ENCODE results near the gene WDFY1. TPM values are rescaled to one million over a fixed set of nuclear protein-coding genes. Genes with fewer than 3 reads are reported as not detected.

WDFY1 gene
- total RNA-seq, 1 donor from 2014 or later = 77.0 TPM

DNA sequence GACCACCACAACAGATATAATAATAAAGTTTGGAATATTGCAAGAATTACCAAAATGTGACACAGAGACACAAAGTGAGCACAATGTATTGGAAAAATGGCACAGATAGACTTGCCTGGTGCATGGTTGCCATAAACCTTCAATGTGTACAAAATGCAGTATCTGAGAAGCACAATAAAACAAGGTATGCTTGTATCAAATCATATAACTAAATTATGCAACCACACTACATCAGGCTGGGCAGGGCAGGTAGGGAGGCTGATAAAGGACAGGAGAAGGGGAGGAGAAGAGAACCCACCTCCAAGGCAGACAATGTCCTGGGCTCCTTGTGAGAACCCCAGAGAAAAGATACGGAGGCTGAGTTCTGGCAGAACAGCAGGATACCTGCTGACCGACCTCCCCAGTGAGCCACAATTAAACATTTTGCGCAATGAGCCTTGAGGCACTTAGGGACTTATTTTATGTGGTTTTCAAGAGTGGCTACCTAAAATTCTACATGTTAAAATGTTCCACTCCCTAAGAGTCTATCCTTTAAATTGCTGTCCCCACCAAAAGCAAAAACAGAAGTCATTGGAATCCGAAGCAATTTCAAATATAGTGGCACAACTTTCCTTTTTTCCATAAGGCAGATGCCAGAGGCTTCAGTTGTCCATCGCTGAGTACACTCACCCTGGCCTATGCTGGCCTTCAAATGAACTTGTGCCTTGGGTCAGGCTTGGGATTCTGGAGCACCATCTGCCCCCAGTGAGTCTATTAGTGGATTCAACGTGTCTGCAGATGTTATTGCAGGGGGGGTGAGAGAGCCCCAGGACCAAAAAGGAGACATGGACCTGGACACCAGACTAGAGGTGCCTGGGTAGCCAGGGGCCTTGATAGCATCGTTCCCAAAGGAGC, 16.8 kb downstream of the WDFY1 start:
- TF ChIP-seq CTCF (IDR thresholded peaks at IDR 0.05) = no peak
- ChIA-PET POLR2A (no interaction called here), CTCF (no interaction called here)
- H3K27me3 Mint-ChIP-seq = no peaks in the 10 kb centered on the region
- H3K4me1 Mint-ChIP-seq = peaks cover 51% of the 10 kb centered on the region
- no peak overlapping the region for H3K27ac Mint-ChIP-seq
- DNase-seq = no peak
- H3K36me3 Mint-ChIP-seq (ENCODE audit: low read depth) = peaks cover 38% of the 10 kb centered on the region
- no peaks in the 10 kb centered on the region for H3K9me3 Mint-ChIP-seq
- ATAC-seq (ENCODE audit: low read depth) = no peak
- intact Hi-C loops (cut with micrococcal nuclease) = loop anchor here (2.0 kb wide), 1 partner anchor 14 kb away; no protein-coding TSS in a partner anchor
- H3K4me3 Mint-ChIP-seq = no peak overlapping the region

DNA sequence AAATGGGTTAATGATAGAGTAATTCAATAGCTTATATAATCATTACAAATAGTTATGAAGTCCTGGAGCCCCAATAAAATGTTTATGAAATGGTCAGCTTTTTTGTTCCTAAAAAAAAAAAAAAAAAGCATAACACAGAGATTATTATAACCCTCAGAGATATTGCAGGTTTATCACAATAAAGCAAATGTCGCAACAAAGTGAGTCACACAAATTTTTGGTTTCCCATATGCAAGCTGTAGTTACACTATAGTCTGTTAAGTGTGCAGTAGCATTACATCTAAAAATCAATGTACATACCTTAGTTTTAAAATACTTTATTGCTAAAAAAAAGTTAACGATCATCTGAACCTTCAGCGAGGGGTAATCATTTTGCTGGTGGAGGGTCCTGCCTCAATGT, 20.0 kb downstream of the WDFY1 start:
- no peak for TF ChIP-seq CTCF (IDR thresholded peaks at IDR 0.05)
- Mint-ChIP-seq H3K27ac (no peak overlapping the region), H3K4me3 (no peak overlapping the region), H3K4me1 (peaks cover 45% of the 10 kb centered on the region), H3K36me3 (ENCODE audit: low read depth) (peaks cover 50% of the 10 kb centered on the region), H3K27me3 (no peaks in the 10 kb centered on the region), H3K9me3 (no peaks in the 10 kb centered on the region)
- no peak for ATAC-seq (ENCODE audit: low read depth)
- intact Hi-C loops (cut with micrococcal nuclease) = no loop called here
- POLR2A ChIA-PET = no interaction called here
- no peak for DNase-seq
- CTCF ChIA-PET = interaction anchor here (1.9 kb wide), 1 partner anchor 45 kb away, joined by 4 read pairs; no protein-coding TSS in a partner anchor

- no peak for TF ChIP-seq CTCF (IDR thresholded peaks at IDR 0.05)
- H3K36me3 Mint-ChIP-seq (ENCODE audit: low read depth) = peaks cover 53% of the 10 kb centered on the region
- H3K4me3 Mint-ChIP-seq = no peak overlapping the region
- peaks cover 41% of the 10 kb centered on the region for H3K4me1 Mint-ChIP-seq
- no peaks in the 10 kb centered on the region for H3K9me3 Mint-ChIP-seq
- CTCF ChIA-PET = interaction anchor here (1.9 kb wide), 1 partner anchor 46 kb away, joined by 4 read pairs; no protein-coding TSS in a partner anchor
- no peaks in the 10 kb centered on the region for H3K27me3 Mint-ChIP-seq
- H3K27ac Mint-ChIP-seq = no peak overlapping the region
- no peak for DNase-seq
- intact Hi-C loops (cut with micrococcal nuclease) = loop anchor here (2.0 kb wide), 1 partner anchor 13 kb away; no protein-coding TSS in a partner anchor
- no peak for ATAC-seq (ENCODE audit: low read depth)
- POLR2A ChIA-PET = interaction anchor here (0.7 kb wide), 2 partner anchors 26 to 107 kb away, joined by 3 to 5 read pairs; no protein-coding TSS in a partner anchor
Observed at GRCh38 chr2:223923976-223924375, 21.2 kb downstream of the WDFY1 start.

GRCh38 chr2:223922308-223922707, 22.8 kb downstream of the WDFY1 start:
- no peak overlapping the region for H3K4me3 Mint-ChIP-seq
- peaks cover 38% of the 10 kb centered on the region for H3K4me1 Mint-ChIP-seq
- no peak for TF ChIP-seq CTCF (IDR thresholded peaks at IDR 0.05)
- DNase-seq (no peak), ATAC-seq (ENCODE audit: low read depth) (no peak)
- ChIA-PET CTCF (interaction anchor here (1.5 kb wide), 1 partner anchor 48 kb away, joined by 4 read pairs; no protein-coding TSS in a partner anchor), POLR2A (no interaction called here)
- no peaks in the 10 kb centered on the region for H3K27me3 Mint-ChIP-seq
- peaks cover 48% of the 10 kb centered on the region for H3K36me3 Mint-ChIP-seq (ENCODE audit: low read depth)
- peak overlapping the region; percentile 10 for H3K27ac Mint-ChIP-seq
- H3K9me3 Mint-ChIP-seq = no peaks in the 10 kb centered on the region
- intact Hi-C loops (cut with micrococcal nuclease) = loop anchor here (2.0 kb wide), 1 partner anchor 14 kb away; no protein-coding TSS in a partner anchor

GRCh38 chr2:223921204-223921603, 23.9 kb downstream of the WDFY1 start:
- no peak for TF ChIP-seq CTCF (IDR thresholded peaks at IDR 0.05)
- H3K9me3 Mint-ChIP-seq = no peaks in the 10 kb centered on the region
- DNase-seq (no peak), ATAC-seq (ENCODE audit: low read depth) (no peak)
- no peak overlapping the region for H3K27ac Mint-ChIP-seq
- H3K4me1 Mint-ChIP-seq = peaks cover 38% of the 10 kb centered on the region
- peaks cover 52% of the 10 kb centered on the region for H3K36me3 Mint-ChIP-seq (ENCODE audit: low read depth)
- POLR2A ChIA-PET = no interaction called here
- intact Hi-C loops (cut with micrococcal nuclease) = no loop called here
- H3K4me3 Mint-ChIP-seq = no peak overlapping the region
- CTCF ChIA-PET = interaction anchor here (1.5 kb wide), 1 partner anchor 49 kb away, joined by 4 read pairs; no protein-coding TSS in a partner anchor
- H3K27me3 Mint-ChIP-seq = no peaks in the 10 kb centered on the region
